ENCODE results near the gene CDH12.
"Not testable (repeated sequence)": the region's sequence is repeated elsewhere in the genome, so short reads cannot be mapped to it uniquely, and the experiment has no call there.

Gene CDH12

GRCh38 chr5:22614486-22615094, 238.6 kb downstream of the CDH12 start:
- no peak for DNase-seq (ENCODE audit: low read depth)
- TF ChIP-seq CTCF (conservative IDR thresholded peaks at IDR 0.05; ENCODE audit: low read depth, low read length): no peak
- H3K4me3 ChIP-seq (ENCODE audit: low read depth, low read length): no peak overlapping the region

- no peak for TF ChIP-seq CTCF (conservative IDR thresholded peaks at IDR 0.05; ENCODE audit: low read depth, low read length)
- no peak for DNase-seq (ENCODE audit: low read depth)
- H3K4me3 ChIP-seq (ENCODE audit: low read depth, low read length): no peak overlapping the region
These were observed 240.2 kb downstream of the CDH12 start for GRCh38 chr5:22612928-22613327.

- no peak for TF ChIP-seq CTCF (conservative IDR thresholded peaks at IDR 0.05; ENCODE audit: low read depth, low read length)
These were observed 241.8 kb downstream of the CDH12 start for GRCh38 chr5:22611327-22611726.

GRCh38 chr5:22607498-22607897, 245.6 kb downstream of the CDH12 start:
- not testable (repeated sequence) for H3K4me3 ChIP-seq (ENCODE audit: low read depth, low read length); DNase-seq (ENCODE audit: low read depth)

More at GRCh38 chr5:22611327-22611726, 241.8 kb downstream of the CDH12 start:
- no peak overlapping the region for H3K4me3 ChIP-seq (ENCODE audit: low read depth, low read length)
- no peak for DNase-seq (ENCODE audit: low read depth)

- no peak for DNase-seq (ENCODE audit: low read depth)
- TF ChIP-seq CTCF (conservative IDR thresholded peaks at IDR 0.05; ENCODE audit: low read depth, low read length): no peak
- no peak overlapping the region for H3K4me3 ChIP-seq (ENCODE audit: low read depth, low read length)
These were observed 247.7 kb downstream of the CDH12 start for GRCh38 chr5:22605473-22605872.

GRCh38 chr5:22604711-22605110, 248.4 kb downstream of the CDH12 start:
- DNase-seq (ENCODE audit: low read depth): no peak
- no peak overlapping the region for H3K4me3 ChIP-seq (ENCODE audit: low read depth, low read length)
- TF ChIP-seq CTCF (conservative IDR thresholded peaks at IDR 0.05; ENCODE audit: low read depth, low read length): no peak

GRCh38 chr5:22598796-22599195, 254.3 kb downstream of the CDH12 start:
- DNase-seq (ENCODE audit: low read depth): no peak
- no peak for TF ChIP-seq CTCF (conservative IDR thresholded peaks at IDR 0.05; ENCODE audit: low read depth, low read length)
- H3K4me3 ChIP-seq (ENCODE audit: low read depth, low read length): no peak overlapping the region
